HG03159 (cell line): ENCODE results near the gene VEZT.
"Not testable (repeated sequence)": the region's sequence is repeated elsewhere in the genome, so short reads cannot be mapped to it uniquely, and the experiment has no call there.

Source experiments
- ATAC-seq: cut with Tn5 transposase; IDR thresholded peaks from one replicate; pipeline ENCODE4 v1.9.1; 2021; ENCODE audit warnings: mild to moderate bottlenecking, moderate library complexity; ENCODE audit not compliant: unreplicated experiment

VEZT gene

GRCh38 chr12:95224202-95225170 lies 6.9 kb downstream of the VEZT start:
- ATAC-seq: no peak

- ATAC-seq: no peak
Observed at GRCh38 chr12:95225645-95226212, 8.1 kb downstream of the VEZT start.

- no peak for ATAC-seq
Observed at GRCh38 chr12:95227818-95228356, 10.3 kb downstream of the VEZT start.

- ATAC-seq: no peak
Observed at GRCh38 chr12:95228617-95229016, 11.0 kb downstream of the VEZT start.

GRCh38 chr12:95229636-95230035 lies 12.0 kb downstream of the VEZT start:
- ATAC-seq: no peak

- no peak for ATAC-seq
Observed at GRCh38 chr12:95230313-95230712, 12.7 kb downstream of the VEZT start.

- no peak for ATAC-seq
Observed at GRCh38 chr12:95231190-95231589, 13.6 kb downstream of the VEZT start.

GRCh38 chr12:95234187-95234586 lies 16.6 kb downstream of the VEZT start:
- ATAC-seq: not testable (repeated sequence)

GRCh38 chr12:95235621-95236020 lies 18.0 kb downstream of the VEZT start:
- not testable (repeated sequence) for ATAC-seq

- ATAC-seq: no peak
Observed at GRCh38 chr12:95237315-95237714, 19.7 kb downstream of the VEZT start.

- no peak for ATAC-seq
Observed at GRCh38 chr12:95238150-95238549, 20.5 kb downstream of the VEZT start.

GRCh38 chr12:95239216-95239615 lies 21.6 kb downstream of the VEZT start:
- no peak for ATAC-seq

GRCh38 chr12:95239835-95240234 lies 22.2 kb downstream of the VEZT start:
- ATAC-seq: not testable (repeated sequence)

GRCh38 chr12:95240556-95240955 lies 22.9 kb downstream of the VEZT start:
- no peak for ATAC-seq

GRCh38 chr12:95241138-95241537 lies 23.5 kb downstream of the VEZT start:
- ATAC-seq: not testable (repeated sequence)

GRCh38 chr12:95241761-95242506 lies 24.3 kb downstream of the VEZT start:
- no peak for ATAC-seq

- ATAC-seq: no peak
Observed at GRCh38 chr12:95243497-95244183, 26.0 kb downstream of the VEZT start.

- no peak for ATAC-seq
Observed at GRCh38 chr12:95244350-95244749, 26.7 kb downstream of the VEZT start.

- ATAC-seq: no peak
Observed at GRCh38 chr12:95248095-95248494, 30.5 kb downstream of the VEZT start.

- no peak for ATAC-seq
Observed at GRCh38 chr12:95248604-95249360, 31.2 kb downstream of the VEZT start.
